SK-N-SH treated with all-trans-retinoic acid at 6 μM for 48 hours (cell line): Measurements from ENCODE around the gene PAPPA2.

ENCODE experiments used
- CSDC2 ChIP-seq: fragments of 250-450 bp; sonication (Bioruptor Pico); IDR thresholded peaks from 2 replicates; pipeline ENCODE4 v1.5.0; 2020; ENCODE audit warnings: mild to moderate bottlenecking, moderate library complexity
- ESRRG ChIP-seq: fragments of 250-450 bp; sonication (Bioruptor Pico); IDR thresholded peaks from 2 replicates; pipeline ENCODE4 v1.6.1; 2021; ENCODE audit warnings: mild to moderate bottlenecking
- PATZ1 ChIP-seq: fragments of 250-450 bp; sonication (Bioruptor Pico); IDR thresholded peaks from 2 replicates; pipeline ENCODE4 v1.8.0; 2020; ENCODE audit warnings: mild to moderate bottlenecking, moderate library complexity, borderline replicate concordance
- SNAI2 ChIP-seq: fragments of 250-450 bp; sonication (Bioruptor Pico); IDR thresholded peaks from 2 replicates; pipeline ENCODE4 v1.5.0; 2020; ENCODE audit warnings: mild to moderate bottlenecking, moderate library complexity
- TCF4 ChIP-seq: fragments of 250-450 bp; sonication (Bioruptor Pico); IDR thresholded peaks from 2 replicates; pipeline ENCODE4 v1.8.0; 2021; ENCODE audit warnings: mild to moderate bottlenecking, moderate library complexity, borderline replicate concordance
- TOX ChIP-seq: fragments of 250-450 bp; sonication (Bioruptor Pico); IDR thresholded peaks from 2 replicates; pipeline ENCODE4 v1.8.0; 2021; ENCODE audit warnings: mild to moderate bottlenecking, moderate library complexity, borderline replicate concordance
- ZFP30 ChIP-seq: fragments of 450-650 bp; formaldehyde crosslinking; IDR thresholded peaks from 2 replicates; pipeline ENCODE4 v1.5.0; 2022; ENCODE audit warnings: mild to moderate bottlenecking, moderate library complexity
- ZNF70 ChIP-seq: fragments of 450-650 bp; formaldehyde crosslinking; IDR thresholded peaks from 2 replicates; pipeline ENCODE4 v1.5.0; 2020; ENCODE audit warnings: mild to moderate bottlenecking, moderate library complexity
- ZNF8 ChIP-seq: fragments of 450-650 bp; formaldehyde crosslinking; IDR thresholded peaks from 2 replicates; pipeline ENCODE4 v1.5.0; 2020; ENCODE audit warnings: mild to moderate bottlenecking, moderate library complexity
- TF ChIP-seq, protein P1 (sequence below): fragments of 250-450 bp; sonication (Bioruptor Pico); IDR thresholded peaks from 2 replicates; pipeline ENCODE4 v1.8.0; 2021; ENCODE audit warnings: low read depth, mild to moderate bottlenecking, moderate library complexity, borderline replicate concordance

DNA sequence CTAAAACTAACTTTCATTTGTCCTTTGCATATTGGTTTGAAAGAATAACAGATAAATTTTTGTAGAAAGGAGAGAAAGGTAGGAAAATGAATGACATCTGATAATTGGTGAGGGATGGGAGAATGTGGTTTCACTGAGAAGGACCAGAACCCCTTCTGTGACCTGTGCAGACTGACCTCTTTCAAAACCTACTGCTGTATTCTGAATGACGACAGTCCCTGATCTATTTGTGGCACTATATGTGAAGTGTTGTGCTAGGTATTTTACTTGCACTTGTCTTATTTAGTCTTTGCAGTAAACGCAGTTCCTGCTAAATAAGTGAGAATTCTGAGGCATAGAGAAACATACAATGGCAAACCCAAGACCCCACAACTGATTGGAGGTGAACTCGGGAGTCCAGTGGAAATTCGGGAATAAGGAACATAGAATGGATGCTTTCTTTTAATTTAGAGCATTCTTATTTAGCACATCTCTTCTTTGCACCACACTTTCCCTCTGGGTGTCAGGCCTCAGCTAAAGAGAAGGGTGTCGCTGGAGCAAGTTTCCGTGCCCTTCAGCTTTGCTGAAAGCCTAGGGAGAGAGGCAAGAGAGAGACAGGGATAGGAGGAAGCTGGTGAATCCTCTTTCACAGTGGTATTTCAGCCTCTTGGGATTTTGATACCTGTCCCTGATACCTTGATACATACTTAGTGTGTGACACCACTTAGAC, 230.2 kb downstream of the PAPPA2 start:
- TF ChIP-seq TCF4 (CRISPR knock-in tag) (no peak), PATZ1 (CRISPR knock-in tag) (no peak), CSDC2 (no peak), ZNF8 (no peak), TOX (CRISPR knock-in tag) (no peak), ZFP30 (CRISPR knock-in tag) (no peak), ZNF70 (CRISPR knock-in tag) (no peak), SNAI2 (CRISPR knock-in tag) (no peak), ESRRG (no peak)
- TF ChIP-seq, protein P1, sequence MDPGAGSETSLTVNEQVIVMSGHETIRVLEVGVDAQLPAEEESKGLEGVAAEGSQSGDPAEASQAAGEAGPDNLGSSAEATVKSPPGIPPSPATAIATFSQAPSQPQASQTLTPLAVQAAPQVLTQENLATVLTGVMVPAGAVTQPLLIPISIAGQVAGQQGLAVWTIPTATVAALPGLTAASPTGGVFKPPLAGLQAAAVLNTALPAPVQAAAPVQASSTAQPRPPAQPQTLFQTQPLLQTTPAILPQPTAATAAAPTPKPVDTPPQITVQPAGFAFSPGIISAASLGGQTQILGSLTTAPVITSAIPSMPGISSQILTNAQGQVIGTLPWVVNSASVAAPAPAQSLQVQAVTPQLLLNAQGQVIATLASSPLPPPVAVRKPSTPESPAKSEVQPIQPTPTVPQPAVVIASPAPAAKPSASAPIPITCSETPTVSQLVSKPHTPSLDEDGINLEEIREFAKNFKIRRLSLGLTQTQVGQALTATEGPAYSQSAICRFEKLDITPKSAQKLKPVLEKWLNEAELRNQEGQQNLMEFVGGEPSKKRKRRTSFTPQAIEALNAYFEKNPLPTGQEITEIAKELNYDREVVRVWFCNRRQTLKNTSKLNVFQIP = no peak
